ENCODE data around the gene COLEC11.

Gene COLEC11

DNA sequence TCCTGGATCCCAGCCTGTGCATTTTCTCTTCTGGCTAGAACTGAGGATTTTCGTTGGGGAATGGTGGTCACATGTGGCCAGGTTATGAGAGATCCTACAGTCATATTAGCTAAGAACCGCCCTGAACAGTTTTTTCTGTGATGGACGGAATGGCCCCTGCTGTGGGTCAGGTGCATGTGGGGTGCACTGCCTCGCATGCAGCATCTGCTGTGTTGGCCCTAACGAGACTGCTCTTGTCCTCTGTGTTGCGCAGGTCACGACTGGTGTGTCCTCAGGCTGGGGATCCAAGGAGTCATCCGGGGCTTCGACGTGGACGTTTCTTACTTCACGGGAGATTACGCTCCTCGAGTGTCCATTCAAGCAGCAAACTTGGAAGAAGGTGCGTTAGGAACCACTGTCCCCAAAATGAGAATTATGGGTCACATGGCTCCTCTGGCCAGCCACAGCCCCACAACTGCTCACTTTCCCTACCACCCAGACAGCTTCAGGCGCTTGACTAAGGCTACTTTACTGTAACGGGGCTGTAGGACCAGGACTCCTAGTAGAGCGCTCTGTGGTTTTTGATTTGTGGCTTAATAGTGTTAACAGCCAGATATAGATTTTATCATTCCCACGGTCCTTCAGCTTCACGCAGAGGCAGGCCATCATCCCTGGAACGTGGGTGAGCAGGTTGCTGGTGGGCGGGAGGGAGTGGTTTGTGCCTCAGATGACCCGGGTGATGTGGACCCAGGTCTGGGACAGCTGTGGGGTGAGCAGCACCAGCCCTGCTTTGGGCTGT, 84.9 kb downstream of the COLEC11 start:
- H3K36me3 ChIP-seq = no peaks in the 10 kb centered on the region

DNA sequence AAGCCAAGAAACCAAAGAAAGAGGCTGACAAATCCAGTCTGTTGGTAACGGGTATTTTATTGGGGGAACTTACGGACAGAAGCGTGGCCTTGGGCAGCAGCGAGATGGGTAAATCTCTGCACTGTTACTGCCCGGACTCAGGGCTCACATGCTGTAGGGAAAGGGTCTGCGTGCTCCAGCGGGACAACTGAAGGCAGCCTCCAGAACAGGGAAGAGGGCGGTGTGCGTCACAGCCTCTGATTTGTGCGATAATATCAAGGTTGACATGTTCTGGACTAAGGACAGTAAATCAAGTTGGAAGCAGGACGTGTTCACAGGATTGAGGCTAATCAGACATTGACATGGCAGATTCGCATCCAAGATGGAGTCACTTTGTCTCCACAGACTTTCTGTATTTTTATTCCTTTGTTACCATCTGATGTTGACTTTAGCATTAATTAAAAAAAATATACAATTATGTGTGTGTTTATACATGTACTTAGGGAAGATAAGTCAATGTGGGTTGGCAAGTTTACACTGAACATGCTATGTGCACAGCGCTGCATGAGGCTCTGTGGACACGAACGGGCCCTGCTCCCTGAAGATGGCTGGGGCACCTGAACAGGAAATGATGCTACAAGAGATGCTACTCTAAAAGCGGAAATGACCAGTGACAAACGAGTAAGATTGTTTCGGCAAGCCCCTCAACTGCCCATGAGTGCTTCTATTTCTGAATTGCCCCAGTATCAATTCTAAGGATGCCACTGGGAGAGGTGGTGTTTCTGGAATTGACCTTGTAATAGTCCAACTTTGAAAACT, 85.8 kb downstream of the COLEC11 start:
- Histone ChIP-seq H3K4me3 (ENCODE audit: low read depth in 1 of 2, low read length in 1 of 2) (no peak overlapping the region), H3K27me3 (no peaks in the 10 kb centered on the region), H3K27ac (no peak overlapping the region), H3K36me3 (no peaks in the 10 kb centered on the region), H3K9me3 (no peaks in the 10 kb centered on the region), H3K4me1 (ENCODE audit: control insufficient read depth in 1 of 2, insufficient read depth in 1 of 2, low read depth in 1 of 2, low read length in 1 of 2) (no peaks in the 10 kb centered on the region)
- TF ChIP-seq CTCF (IDR thresholded peaks at IDR 0.05) = no peak

More for the DNA sequence above, 84.9 kb downstream of the COLEC11 start:
- no peak for TF ChIP-seq CTCF (IDR thresholded peaks at IDR 0.05)
- no peaks in the 10 kb centered on the region for H3K4me1 ChIP-seq (ENCODE audit: control insufficient read depth in 1 of 2, insufficient read depth in 1 of 2, low read depth in 1 of 2, low read length in 1 of 2)
- H3K4me3 ChIP-seq (ENCODE audit: low read depth in 1 of 2, low read length in 1 of 2) = no peak overlapping the region
- no peaks in the 10 kb centered on the region for H3K27me3 ChIP-seq
- no peaks in the 10 kb centered on the region for H3K9me3 ChIP-seq
- no peak overlapping the region for H3K27ac ChIP-seq

DNA sequence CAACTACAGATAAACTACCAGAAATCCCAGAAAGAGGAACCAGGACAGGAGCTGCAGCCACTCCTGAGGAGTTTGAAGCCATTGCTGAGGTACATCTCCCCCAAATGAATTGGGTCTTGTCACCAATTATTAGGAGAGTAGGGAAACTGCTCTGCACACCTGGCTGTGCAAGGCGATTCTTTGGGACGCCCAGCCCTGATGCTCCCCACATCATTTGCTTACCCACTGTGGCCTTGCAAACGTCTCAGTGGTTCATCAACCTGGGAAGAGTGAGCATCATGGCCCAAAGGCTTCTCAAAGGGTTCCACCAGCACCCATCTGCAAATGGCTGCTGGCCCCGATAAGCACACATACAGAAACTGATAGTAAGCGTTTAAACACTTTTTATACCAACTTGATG, 86.7 kb downstream of the COLEC11 start:
- no peaks in the 10 kb centered on the region for H3K4me1 ChIP-seq (ENCODE audit: control insufficient read depth in 1 of 2, insufficient read depth in 1 of 2, low read depth in 1 of 2, low read length in 1 of 2)
- H3K27ac ChIP-seq = no peak overlapping the region
- TF ChIP-seq CTCF (IDR thresholded peaks at IDR 0.05) = no peak
- H3K36me3 ChIP-seq = no peaks in the 10 kb centered on the region
- no peaks in the 10 kb centered on the region for H3K9me3 ChIP-seq
- H3K27me3 ChIP-seq = no peaks in the 10 kb centered on the region
- H3K4me3 ChIP-seq (ENCODE audit: low read depth in 1 of 2, low read length in 1 of 2) = no peak overlapping the region

- Histone ChIP-seq H3K4me3 (ENCODE audit: low read depth in 1 of 2, low read length in 1 of 2) (no peak overlapping the region), H3K27me3 (no peaks in the 10 kb centered on the region), H3K36me3 (no peaks in the 10 kb centered on the region), H3K9me3 (no peaks in the 10 kb centered on the region), H3K27ac (no peak overlapping the region), H3K4me1 (ENCODE audit: control insufficient read depth in 1 of 2, insufficient read depth in 1 of 2, low read depth in 1 of 2, low read length in 1 of 2) (no peaks in the 10 kb centered on the region)
- TF ChIP-seq CTCF (IDR thresholded peaks at IDR 0.05) = no peak
Observed at GRCh38 chr2:3682811-3683210, 87.9 kb downstream of the COLEC11 start.

- Histone ChIP-seq H3K27me3 (no peaks in the 10 kb centered on the region), H3K4me1 (ENCODE audit: control insufficient read depth in 1 of 2, insufficient read depth in 1 of 2, low read depth in 1 of 2, low read length in 1 of 2) (no peaks in the 10 kb centered on the region), H3K36me3 (no peaks in the 10 kb centered on the region), H3K27ac (no peak overlapping the region), H3K4me3 (ENCODE audit: low read depth in 1 of 2, low read length in 1 of 2) (no peak overlapping the region), H3K9me3 (no peaks in the 10 kb centered on the region)
- TF ChIP-seq CTCF (IDR thresholded peaks at IDR 0.05) = no peak
Observed at GRCh38 chr2:3683748-3684454, 89.0 kb downstream of the COLEC11 start.
